ENCODE measurements around the gene RBM33.
A peak's percentile ranks its signal among the peaks of the same experiment; 100 is the strongest.

RBM33 gene

GRCh38 chr7:155780884-155781283 lies 136.4 kb downstream of the RBM33 start:
- no peak for DNase-seq

DNA sequence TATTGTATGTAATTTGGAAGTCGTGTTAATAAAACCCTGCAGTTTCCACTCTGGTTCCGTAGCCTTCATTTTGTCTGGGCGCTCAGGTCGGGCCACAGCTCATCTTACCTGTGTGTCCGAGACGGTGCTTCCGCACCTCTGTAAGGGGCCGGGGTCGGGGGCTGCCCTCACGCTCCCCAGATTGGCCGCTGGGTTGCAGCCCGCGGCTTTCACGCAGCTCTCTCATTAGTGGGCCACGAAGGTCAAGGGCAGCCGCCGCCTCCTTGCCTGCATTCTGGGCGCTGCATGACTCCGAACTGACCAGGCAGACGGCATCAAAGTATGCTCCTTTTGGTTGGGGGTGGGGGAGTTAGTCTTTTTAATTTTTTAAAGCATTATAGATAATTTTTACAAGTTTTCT lies 137.0 kb downstream of the RBM33 start:
- no peak for DNase-seq

DNA sequence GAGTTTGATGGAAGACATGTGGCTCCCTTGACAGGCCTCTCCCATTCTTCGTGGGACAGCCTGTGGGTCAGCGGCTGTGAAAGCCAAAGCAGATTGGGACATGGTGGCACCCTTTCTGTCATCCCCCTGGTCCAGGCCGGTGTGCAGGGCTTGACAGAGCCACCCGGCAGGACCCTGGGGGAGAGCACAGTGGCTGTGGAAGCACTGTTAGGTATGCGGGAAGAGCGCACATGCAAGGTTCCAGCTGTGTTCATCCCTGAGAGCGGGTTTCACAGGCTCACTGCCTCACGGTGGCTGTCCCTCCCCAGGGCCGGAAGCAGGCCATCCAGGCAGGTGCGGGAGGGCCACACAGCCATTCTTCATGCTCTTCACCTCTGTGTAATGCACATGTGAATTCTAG lies 138.0 kb downstream of the RBM33 start:
- no peak for DNase-seq

- DNase-seq, result no peak
Measured at GRCh38 chr7:155785536-155785935, 141.1 kb downstream of the RBM33 start.

DNA sequence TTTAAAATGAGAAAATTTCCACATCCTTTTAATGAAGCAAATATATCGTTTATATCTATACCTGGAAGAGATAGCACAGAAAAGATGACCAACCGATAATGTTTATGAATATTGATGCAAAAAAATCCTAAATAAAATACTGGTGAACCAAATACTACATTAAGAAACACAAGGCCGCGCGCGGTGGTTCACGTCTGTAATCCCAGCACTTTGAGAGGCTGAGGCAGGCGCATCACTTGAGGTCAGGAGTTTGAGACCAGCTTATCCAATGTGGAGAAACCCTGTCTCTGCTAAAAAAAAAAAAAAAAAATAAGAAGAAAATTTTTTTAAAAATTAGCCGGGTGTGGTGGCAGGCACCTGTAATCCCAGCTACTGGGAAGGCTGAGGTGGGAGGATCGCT lies 142.0 kb downstream of the RBM33 start:
- DNase-seq, result no peak

DNA sequence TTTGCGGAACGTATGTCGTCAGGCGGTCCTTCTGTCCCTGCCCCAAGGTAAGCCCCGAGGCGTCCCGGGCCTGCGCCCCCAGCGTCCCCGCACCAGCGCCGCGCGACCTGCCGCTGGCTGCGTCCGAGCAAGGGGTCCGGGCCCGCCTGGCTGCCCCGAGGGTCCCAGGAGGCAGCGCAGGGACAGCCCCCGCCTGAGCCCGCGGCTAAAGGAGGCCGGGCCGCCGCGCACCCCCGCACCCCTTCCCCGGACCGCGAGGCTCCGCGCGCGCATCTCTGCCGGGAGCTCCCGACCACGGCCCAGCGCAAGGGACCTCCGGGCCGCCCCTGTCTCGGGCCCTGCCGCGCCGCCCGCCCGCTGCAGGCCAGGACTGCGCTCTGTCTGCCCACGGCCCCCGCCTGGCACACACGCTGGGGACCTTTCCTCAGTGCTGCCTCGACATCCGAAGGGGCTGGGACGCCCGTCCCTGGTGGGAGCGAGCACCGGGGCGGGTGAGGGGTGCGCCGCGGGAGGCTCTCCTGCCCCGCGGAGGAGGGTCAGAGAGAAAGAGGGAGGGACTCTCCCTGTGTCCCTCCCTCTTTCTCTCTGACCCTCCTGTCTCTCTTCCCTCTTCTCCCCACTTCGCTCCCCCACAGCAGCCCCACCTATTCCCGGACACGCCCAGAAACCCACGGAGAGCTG lies 142.8 kb downstream of the RBM33 start:
- DNase-seq, result no peak

DNA sequence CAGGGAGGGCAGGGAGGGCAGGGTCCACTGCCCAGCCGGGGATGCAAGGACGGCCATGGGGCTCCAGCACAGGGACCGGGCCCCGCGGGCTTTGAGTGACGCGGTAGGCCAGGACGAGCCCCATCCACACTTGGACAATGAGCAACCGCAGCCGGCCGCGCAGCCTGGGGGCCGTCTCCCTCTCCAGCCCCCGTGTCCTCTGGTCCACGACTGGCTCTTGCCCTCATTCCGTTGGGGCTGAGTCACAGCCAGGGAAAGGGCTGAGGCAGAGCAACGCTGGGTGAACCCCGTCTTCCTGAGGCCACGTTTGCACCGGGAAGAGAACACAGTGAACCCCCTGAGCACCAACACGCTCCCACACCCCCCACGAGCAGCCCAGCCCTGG lies 144.1 kb downstream of the RBM33 start:
- no peak for DNase-seq

GRCh38 chr7:155789001-155789725 lies 144.7 kb downstream of the RBM33 start:
- DNase-seq, result no peak

- no peak for DNase-seq
Measured at GRCh38 chr7:155790666-155791065, 146.2 kb downstream of the RBM33 start.

DNA sequence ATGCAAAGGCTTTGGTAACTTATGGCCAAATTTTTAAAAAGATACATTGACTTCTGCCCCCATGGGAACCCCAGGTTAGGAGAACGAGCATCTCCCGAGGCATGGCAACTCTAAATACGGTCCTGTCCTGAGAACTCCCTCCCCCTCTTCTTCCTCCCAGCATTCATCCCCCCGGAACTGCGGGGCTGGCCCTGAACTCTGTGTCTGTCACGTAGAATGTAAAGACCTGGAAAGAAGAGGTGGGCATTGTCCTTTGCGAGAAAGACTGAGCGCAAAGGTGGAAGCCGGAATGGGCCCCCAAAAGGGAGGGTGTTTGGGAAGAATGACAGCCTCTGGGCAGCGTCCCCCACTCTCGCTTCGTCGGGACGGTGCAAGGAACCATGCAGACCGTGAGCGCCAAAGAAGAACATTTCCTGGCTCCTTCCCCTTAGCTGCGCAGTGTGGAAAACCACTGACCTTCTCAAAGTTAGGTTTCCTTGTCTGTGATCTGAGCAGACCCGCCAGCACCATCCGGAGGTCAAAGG lies 146.8 kb downstream of the RBM33 start:
- DNase-seq, result no peak

DNA sequence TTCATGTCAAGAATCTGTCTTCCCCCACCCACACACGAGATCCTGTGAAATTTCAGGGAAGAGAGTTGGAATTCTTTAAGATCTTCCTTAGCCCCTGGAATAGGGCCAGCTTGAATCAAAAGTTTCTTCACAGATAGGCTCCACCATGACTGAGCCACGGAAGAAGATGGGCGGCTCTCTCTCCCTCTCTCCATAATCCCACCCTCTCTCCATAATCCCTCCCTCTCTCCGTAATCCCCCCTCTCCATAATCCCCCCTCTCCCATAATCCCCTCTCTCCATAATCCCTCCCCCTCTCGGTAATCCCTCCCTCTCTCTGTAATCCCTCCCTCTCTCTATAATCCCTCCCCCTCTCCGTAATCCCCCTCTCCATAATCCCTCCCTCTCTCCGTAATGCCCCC lies 147.4 kb downstream of the RBM33 start:
- DNase-seq, result no peak

DNA sequence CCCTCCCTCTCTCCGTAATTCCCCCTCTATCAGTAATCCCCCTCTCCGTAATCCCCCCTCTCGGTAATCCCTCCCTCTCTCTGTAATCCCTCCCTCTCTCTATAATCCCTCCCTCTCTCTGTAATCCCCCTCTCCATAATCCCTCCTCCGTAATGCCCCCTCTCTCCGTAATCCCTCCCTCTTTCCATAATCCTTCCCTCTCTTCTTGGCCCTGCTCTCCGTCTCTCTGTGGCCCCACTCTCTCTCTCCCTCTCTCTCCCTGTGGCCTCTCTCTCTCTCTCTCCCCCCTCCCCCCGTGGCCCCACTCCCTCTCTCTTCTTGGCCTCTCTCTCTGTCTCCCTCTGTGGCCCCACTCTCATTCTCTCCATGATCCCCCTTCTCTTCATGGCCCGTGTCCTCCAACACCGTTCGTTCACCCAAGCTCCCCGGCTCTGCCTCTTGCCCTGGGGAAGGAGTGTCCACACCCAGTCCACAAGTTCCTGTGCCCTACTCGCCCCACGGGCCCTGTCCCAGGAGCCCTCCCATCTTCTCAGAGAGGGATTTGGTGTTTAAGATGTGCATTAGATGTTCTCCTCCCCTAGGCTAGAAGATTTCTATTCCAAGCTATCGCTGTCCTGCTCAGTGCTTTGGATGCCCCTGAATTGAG lies 148.0 kb downstream of the RBM33 start:
- DNase-seq, result no peak

DNA sequence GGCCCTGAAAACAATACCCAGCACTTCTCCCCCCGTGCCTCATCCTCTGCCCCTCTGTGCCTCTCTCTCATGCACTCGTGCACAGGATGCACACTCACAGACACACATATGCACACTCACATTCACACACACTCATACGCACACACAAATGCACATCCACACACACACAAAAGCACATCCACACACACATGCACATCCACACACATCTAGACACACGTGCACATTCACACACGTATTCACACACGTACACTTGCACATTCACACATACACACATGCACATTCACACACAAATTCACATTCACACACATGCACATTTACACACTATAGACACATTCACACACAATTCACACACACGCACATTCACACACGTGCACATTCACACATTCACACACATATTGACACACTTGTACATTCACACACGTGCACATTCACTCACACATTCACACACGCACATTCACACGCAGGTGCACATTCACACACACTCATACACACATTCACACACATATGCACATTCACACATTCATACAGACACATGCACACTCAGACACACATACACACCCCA lies 148.6 kb downstream of the RBM33 start:
- DNase-seq, result no peak

DNA sequence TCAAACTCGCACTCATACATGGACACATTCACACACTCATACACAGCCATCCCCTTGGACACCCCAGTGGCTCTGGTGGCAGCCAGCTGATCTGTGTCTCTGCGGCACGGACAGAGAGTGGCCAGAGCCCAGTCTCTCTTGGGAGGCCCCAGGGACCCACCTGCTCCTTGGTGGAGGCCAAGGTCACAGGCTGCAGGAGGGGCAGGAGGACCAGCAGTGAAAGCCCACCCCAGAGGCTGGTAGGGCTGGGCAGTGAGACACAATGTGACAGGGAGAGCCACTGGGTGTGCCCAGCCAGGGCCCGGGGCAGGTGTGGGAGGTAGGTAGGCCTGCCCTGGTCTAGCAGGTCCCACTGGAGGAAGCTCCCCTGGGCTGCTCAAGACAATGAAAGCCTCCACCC lies 149.3 kb downstream of the RBM33 start:
- no peak for DNase-seq

- no peak for DNase-seq
Measured at GRCh38 chr7:155794196-155794595, 149.7 kb downstream of the RBM33 start.

GRCh38 chr7:155795401-155795800 lies 150.9 kb downstream of the RBM33 start:
- no peak for DNase-seq

DNA sequence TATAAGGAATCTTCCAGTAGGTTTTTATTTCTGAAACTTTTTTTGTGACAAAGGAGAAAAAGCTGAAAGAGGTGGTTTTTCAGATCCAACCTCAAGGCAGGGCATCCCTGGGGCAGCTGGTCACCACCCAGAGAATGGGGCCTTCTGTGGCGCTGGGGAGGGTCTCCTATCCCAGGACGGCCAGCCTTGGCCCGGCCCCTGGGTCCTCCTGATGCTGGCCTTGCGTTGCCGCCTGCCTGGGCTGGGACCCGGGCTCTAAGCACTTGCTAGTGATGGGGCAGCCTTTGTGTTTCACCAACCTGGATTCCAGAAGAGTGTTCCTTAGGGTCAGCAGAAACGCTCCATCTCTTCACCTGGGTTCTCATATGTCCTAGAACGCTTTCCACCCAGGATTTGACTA lies 151.5 kb downstream of the RBM33 start:
- no peak for DNase-seq

DNA sequence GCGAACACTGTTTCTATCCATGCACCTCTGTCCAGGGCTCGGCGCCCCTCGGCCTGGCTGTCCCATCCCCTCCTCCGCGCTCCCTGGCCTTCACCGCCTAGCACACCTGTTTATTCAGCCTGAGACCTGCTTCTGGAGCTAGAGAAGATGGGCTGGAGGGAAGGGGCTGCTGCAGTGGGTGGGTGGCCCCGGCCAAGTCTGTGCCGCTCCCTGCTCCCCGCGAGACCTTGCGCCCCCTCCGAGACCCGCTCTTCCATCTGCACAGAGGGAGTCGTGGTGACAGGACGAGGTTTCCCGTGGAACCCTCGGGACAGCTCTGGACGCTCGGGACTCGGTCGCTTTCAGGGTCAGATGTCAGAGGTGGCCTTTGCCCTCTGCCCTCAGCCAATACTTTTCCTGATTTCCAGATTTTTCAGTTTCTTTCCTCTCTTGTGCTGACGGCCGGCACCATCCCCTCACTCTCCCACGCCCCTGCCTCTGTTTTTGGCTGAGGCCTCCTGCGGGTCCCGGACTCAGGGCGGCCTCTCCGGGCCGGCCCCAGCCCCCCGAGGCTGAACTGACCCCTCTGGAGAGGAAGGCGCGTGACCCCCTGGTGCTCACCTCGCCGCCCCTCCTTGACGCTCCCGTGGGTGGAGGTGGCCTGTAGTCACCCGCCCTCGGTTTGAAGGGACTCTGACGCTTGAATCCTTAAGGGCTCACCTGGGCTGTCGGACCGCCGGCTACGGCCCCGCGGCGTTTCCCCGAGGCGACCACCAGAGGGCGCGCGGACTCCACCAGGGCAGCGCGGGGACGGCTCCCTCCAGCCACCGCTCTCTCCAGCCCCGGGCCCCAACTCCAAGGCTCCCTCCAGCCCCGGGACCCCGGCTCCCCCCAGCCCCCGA lies 152.2 kb downstream of the RBM33 start:
- peak; percentile 65 for DNase-seq

- no peak for DNase-seq
Measured at GRCh38 chr7:155797262-155798250, 153.1 kb downstream of the RBM33 start.

GRCh38 chr7:155798673-155799439 lies 154.4 kb downstream of the RBM33 start:
- DNase-seq, result peak; percentile 68

- no peak for DNase-seq
Measured at GRCh38 chr7:155799514-155799913, 155.1 kb downstream of the RBM33 start.
